Heart left ventricle (tissue), 13 donors: Measurements from ENCODE around the gene GSK3A.

Experiments used
- CTCF ChIP-seq, 12 donors: fragments of 200-600 bp; sonication (generic) in 4 of 12; IDR thresholded peaks; one replicate each; pipeline versions ENCODE4 v1.5.0 to v1.8.0; 2018 to 2022; ENCODE audit warnings: antibody characterized with exemption in 12 of 12, mild to moderate bottlenecking in 5 of 12
- POLR2A ChIP-seq, 2 donors: fragments of 450-650 bp; IDR thresholded peaks; one replicate each; pipeline ENCODE4 v1.6.1; 2017; ENCODE audit warnings: antibody characterized with exemption in 2 of 2, mild to moderate bottlenecking in 2 of 2, moderate library complexity in 2 of 2
- donor health status: ischemic (EF 13 %, LVEDD 7.1; RV severe dilation, severe dysfunction).
- donor health status: DM: no; HTN: yes; CAD: no.
- donor health status: DM: no; HTN: no; CAD: no.
- donor health status: ischemic (EF 25% LVEDD 6.9; RV normal size, moderate dysfunction).
- donor health status: ischemic (EF 25% LVEDD 5.7; RV mildly dilated, moderate dysfunction).
- donor health status: ischemic (EF 35%, LVEDD 5.7; RV mildly dilated, moderate dysfunction).
- donor health status: nonischemic (EF 11% LVEDD 7.7; RV severe dilation, severe dysfunction).
- donor health status: DM: yes; HTN: yes; CAD: no.
- donor health status: PGD.
- donor health status: ischemic (EF 29% LVEDD 5.4; RV normal size, mild dysfunction).
- donor health status: nonischemic (EF 23%, LVEDD 6.1; RV moderate dilation, normal function).

- TF ChIP-seq CTCF (IDR thresholded peaks at IDR 0.05), result no peak
- no peak for TF ChIP-seq POLR2A (IDR thresholded peaks at IDR 0.05)
These were observed 7.8 kb upstream of the GSK3A start for GRCh38 chr19:42250183-42250665.
